Neural progenitor cell (in vitro differentiated cells): Measurements from ENCODE around the gene DUT. TPM values are rescaled to one million over a fixed set of nuclear protein-coding genes. Genes with fewer than 3 reads are reported as not detected.

Experiments used
- DNase-seq: peaks from one replicate; pipeline ENCODE4 v3.0.0-alpha.2; 2016; ENCODE audit warnings: low spot score
- H2AFZ ChIP-seq: fragments of 200-600 bp; sonication (generic); replicated peaks from 2 replicates; pipeline ENCODE4 v1.6.1; 2016; ENCODE audit warnings: antibody characterized with exemption
- H3F3A ChIP-seq: fragments of 200-600 bp; sonication (generic); 2 replicates; pipeline ENCODE4 v1.6.1; 2016; ENCODE audit warnings: antibody characterized with exemption, low read depth
- H3K27ac ChIP-seq: fragments of 200-600 bp; sonication (generic); 2 replicates; pipeline ENCODE4 v1.5.1; 2016; ENCODE audit warnings: mild to moderate bottlenecking
- H3K27me3 ChIP-seq: fragments of 200-600 bp; sonication (generic); 2 replicates; pipeline ENCODE4 v1.6.1; 2016; ENCODE audit warnings: mild to moderate bottlenecking, moderate library complexity
- H3K36me3 ChIP-seq: fragments of 200-600 bp; sonication (generic); 2 replicates; pipeline ENCODE4 v1.5.1; 2016
- H3K4me1 ChIP-seq: fragments of 200-600 bp; sonication (generic); 2 replicates; pipeline ENCODE4 v1.6.1; 2016; ENCODE audit warnings: mixed run types
- H3K4me2 ChIP-seq: fragments of 200-600 bp; sonication (generic); 2 replicates; pipeline ENCODE4 v1.6.1; 2016
- H3K4me3 ChIP-seq: fragments of 200-600 bp; sonication (generic); 2 replicates; pipeline ENCODE4 v1.5.1; 2016
- H3K79me2 ChIP-seq: fragments of 200-600 bp; sonication (generic); 2 replicates; pipeline ENCODE4 v1.6.1; 2016; ENCODE audit warnings: low read depth
- H3K9ac ChIP-seq: fragments of 200-600 bp; sonication (generic); 2 replicates; pipeline ENCODE4 v1.6.1; 2016
- H3K9me3 ChIP-seq: fragments of 200-600 bp; sonication (generic); 2 replicates; pipeline ENCODE4 v1.5.1; 2016; ENCODE audit warnings: low read depth
- H4K20me1 ChIP-seq: fragments of 200-600 bp; sonication (generic); 2 replicates; pipeline ENCODE4 v1.6.1; 2016; ENCODE audit warnings: low read depth
- H3K27ac Mint-ChIP-seq: 3 replicates; pipeline ENCODE4 v1.8.0; 2021; ENCODE audit warnings: mixed read lengths
- H3K27me3 Mint-ChIP-seq: 2 replicates; pipeline ENCODE4 v1.8.0; 2022; ENCODE audit warnings: low read depth, mild to moderate bottlenecking, inconsistent platforms, moderate library complexity, mixed read lengths; ENCODE audit not compliant: insufficient read depth
- H3K36me3 Mint-ChIP-seq: 3 replicates; pipeline ENCODE4 v1.8.0; 2021; ENCODE audit warnings: mixed read lengths
- H3K4me1 Mint-ChIP-seq: 3 replicates; pipeline ENCODE4 v1.8.0; 2021; ENCODE audit warnings: mixed read lengths
- H3K4me3 Mint-ChIP-seq: 3 replicates; pipeline ENCODE4 v1.8.0; 2021; ENCODE audit warnings: mild to moderate bottlenecking, moderate library complexity, mixed read lengths
- H3K9me3 Mint-ChIP-seq: 3 replicates; pipeline ENCODE4 v1.8.0; 2020; ENCODE audit warnings: mixed read lengths
- CTCF ChIP-seq: fragments of 200-600 bp; sonication (generic); IDR thresholded peaks from 2 replicates; pipeline ENCODE4 v1.5.1; 2017; ENCODE audit warnings: antibody characterized with exemption, mild to moderate bottlenecking
- EZH2 ChIP-seq: fragments of 200-600 bp; sonication (generic); IDR thresholded peaks from 2 replicates; pipeline ENCODE4 v1.6.1; 2017; ENCODE audit warnings: antibody characterized with exemption, mild to moderate bottlenecking, moderate library complexity
- EZH2phosphoT487 ChIP-seq: fragments of 200-600 bp; sonication (generic); IDR thresholded peaks from 2 replicates; pipeline ENCODE4 v1.6.1; 2017; ENCODE audit warnings: antibody characterized with exemption
- total RNA-seq: library from RNA; depleted of rRNA; stranded (reverse); fragments of >200 nt; gene quantifications from 2 replicates; pipeline ENCODE4 v1.2.3, GENCODE V29; 2015; ENCODE audit warnings: low replicate concordance

DUT gene
- total RNA-seq, 1 donor from 2014 or later: 51.6 TPM

- Histone ChIP-seq H4K20me1 (no peaks in the 10 kb centered on the region), H3K36me3 (no peaks in the 10 kb centered on the region), H3K4me1 (no peaks in the 10 kb centered on the region), H3K4me3 (no peak overlapping the region), H3K9me3 (no peaks in the 10 kb centered on the region), H3K27me3 (no peaks in the 10 kb centered on the region), H2AFZ (no peak overlapping the region), H3F3A (no peaks in the 10 kb centered on the region), H3K79me2 (no peaks in the 10 kb centered on the region), H3K9ac (no peak overlapping the region), H3K4me2 (no peak overlapping the region), H3K27ac (no peak overlapping the region)
- Mint-ChIP-seq H3K27me3 (peaks cover 8% of the 10 kb centered on the region), H3K4me3 (no peak overlapping the region), H3K4me1 (no peaks in the 10 kb centered on the region), H3K9me3 (no peaks in the 10 kb centered on the region), H3K27ac (no peak overlapping the region), H3K36me3 (no peaks in the 10 kb centered on the region)
- no peak for DNase-seq
- TF ChIP-seq EZH2phosphoT487: no peak
- TF ChIP-seq EZH2: no peak
- no peak for TF ChIP-seq CTCF
Measured at GRCh38 chr15:48366584-48367312, 35.5 kb downstream of the DUT start.

GRCh38 chr15:48367483-48367882, 36.3 kb downstream of the DUT start:
- H3K27me3 Mint-ChIP-seq: peaks cover 8% of the 10 kb centered on the region
- no peak overlapping the region for H3K27ac ChIP-seq
- DNase-seq: no peak
- H3K4me1 Mint-ChIP-seq: no peaks in the 10 kb centered on the region
- no peaks in the 10 kb centered on the region for H3K9me3 Mint-ChIP-seq
- H4K20me1 ChIP-seq: no peaks in the 10 kb centered on the region
- no peaks in the 10 kb centered on the region for H3K9me3 ChIP-seq
- no peaks in the 10 kb centered on the region for H3K79me2 ChIP-seq
- no peak overlapping the region for H3K4me3 Mint-ChIP-seq
- H3K4me2 ChIP-seq: no peak overlapping the region
- no peak overlapping the region for H3K4me3 ChIP-seq
- no peak overlapping the region for H3K9ac ChIP-seq
- no peak for TF ChIP-seq EZH2phosphoT487
- TF ChIP-seq CTCF: no peak
- no peak for TF ChIP-seq EZH2
- H3K27ac Mint-ChIP-seq: no peak overlapping the region
- no peak overlapping the region for H2AFZ ChIP-seq
- H3K27me3 ChIP-seq: no peaks in the 10 kb centered on the region
- H3K36me3 Mint-ChIP-seq: no peaks in the 10 kb centered on the region
- no peaks in the 10 kb centered on the region for H3K36me3 ChIP-seq
- no peaks in the 10 kb centered on the region for H3F3A ChIP-seq
- no peaks in the 10 kb centered on the region for H3K4me1 ChIP-seq

GRCh38 chr15:48370460-48370859, 39.2 kb downstream of the DUT start:
- H3K79me2 ChIP-seq: no peaks in the 10 kb centered on the region
- Mint-ChIP-seq H3K27ac (no peak overlapping the region), H3K36me3 (no peaks in the 10 kb centered on the region), H3K4me1 (no peaks in the 10 kb centered on the region), H3K27me3 (peaks cover 15% of the 10 kb centered on the region), H3K4me3 (no peak overlapping the region), H3K9me3 (no peaks in the 10 kb centered on the region)
- no peaks in the 10 kb centered on the region for H3F3A ChIP-seq
- no peak overlapping the region for H3K27ac ChIP-seq
- no peak overlapping the region for H3K4me3 ChIP-seq
- no peak overlapping the region for H3K9ac ChIP-seq
- no peaks in the 10 kb centered on the region for H3K4me1 ChIP-seq
- TF ChIP-seq CTCF (no peak), EZH2 (no peak), EZH2phosphoT487 (no peak)
- H3K36me3 ChIP-seq: no peaks in the 10 kb centered on the region
- no peak for DNase-seq
- no peak overlapping the region for H3K4me2 ChIP-seq
- H2AFZ ChIP-seq: no peak overlapping the region
- no peaks in the 10 kb centered on the region for H3K9me3 ChIP-seq
- no peaks in the 10 kb centered on the region for H4K20me1 ChIP-seq
- H3K27me3 ChIP-seq: no peaks in the 10 kb centered on the region
